GM21786 (cell line): ENCODE data around the gene ANKDD1B.

ENCODE experiments used
- ATAC-seq: cut with Tn5 transposase; IDR thresholded peaks from one replicate; pipeline ENCODE4 v1.9.1; 2021; ENCODE audit not compliant: unreplicated experiment

Gene ANKDD1B

GRCh38 chr5:75659791-75660450, 48.7 kb downstream of the ANKDD1B start:
- no peak for ATAC-seq

- peak; percentile 49 for ATAC-seq
Observed at GRCh38 chr5:75660678-75661465, 49.6 kb downstream of the ANKDD1B start.

- ATAC-seq: no peak
Observed at GRCh38 chr5:75662061-75662460, 50.8 kb downstream of the ANKDD1B start.

- no peak for ATAC-seq
Observed at GRCh38 chr5:75663579-75664284, 52.5 kb downstream of the ANKDD1B start.

- ATAC-seq: no peak
Observed at GRCh38 chr5:75664979-75665378, 53.7 kb downstream of the ANKDD1B start.

- no peak for ATAC-seq
Observed at GRCh38 chr5:75666801-75667200, 55.5 kb downstream of the ANKDD1B start.

GRCh38 chr5:75667586-75667985, 56.3 kb downstream of the ANKDD1B start:
- ATAC-seq: no peak

- ATAC-seq: peak; percentile 4
Observed at GRCh38 chr5:75668445-75668844, 57.2 kb downstream of the ANKDD1B start.

- peak; percentile 95 for ATAC-seq
Observed at GRCh38 chr5:75668977-75669689, 57.9 kb downstream of the ANKDD1B start.

- ATAC-seq: no peak
Observed at GRCh38 chr5:75670577-75670976, 59.3 kb downstream of the ANKDD1B start.

- no peak for ATAC-seq
Observed at GRCh38 chr5:75671506-75671905, 60.3 kb downstream of the ANKDD1B start.

GRCh38 chr5:75672616-75673015, 61.4 kb downstream of the ANKDD1B start:
- no peak for ATAC-seq

- ATAC-seq: no peak
Observed at GRCh38 chr5:75675783-75676182, 64.5 kb downstream of the ANKDD1B start.

GRCh38 chr5:75677607-75678006, 66.4 kb downstream of the ANKDD1B start:
- no peak for ATAC-seq

GRCh38 chr5:75678155-75678554, 66.9 kb downstream of the ANKDD1B start:
- ATAC-seq: no peak

GRCh38 chr5:75681125-75681830, 70.0 kb downstream of the ANKDD1B start:
- no peak for ATAC-seq

GRCh38 chr5:75685141-75685540, 73.9 kb downstream of the ANKDD1B start:
- ATAC-seq: no peak

- no peak for ATAC-seq
Observed at GRCh38 chr5:75686480-75686879, 75.2 kb downstream of the ANKDD1B start.

- no peak for ATAC-seq
Observed at GRCh38 chr5:75690669-75691068, 79.4 kb downstream of the ANKDD1B start.

- no peak for ATAC-seq
Observed at GRCh38 chr5:75694781-75695180, 83.5 kb downstream of the ANKDD1B start.
